ENCODE measurements around the gene GATAD2B. TPM values are rescaled to one million over a fixed set of nuclear protein-coding genes. Genes with fewer than 3 reads are reported as not detected.

The GATAD2B gene
- total RNA-seq, 4 donors from 2014 or later, result 9.7 to 16.6 (median 12.0) TPM

DNA sequence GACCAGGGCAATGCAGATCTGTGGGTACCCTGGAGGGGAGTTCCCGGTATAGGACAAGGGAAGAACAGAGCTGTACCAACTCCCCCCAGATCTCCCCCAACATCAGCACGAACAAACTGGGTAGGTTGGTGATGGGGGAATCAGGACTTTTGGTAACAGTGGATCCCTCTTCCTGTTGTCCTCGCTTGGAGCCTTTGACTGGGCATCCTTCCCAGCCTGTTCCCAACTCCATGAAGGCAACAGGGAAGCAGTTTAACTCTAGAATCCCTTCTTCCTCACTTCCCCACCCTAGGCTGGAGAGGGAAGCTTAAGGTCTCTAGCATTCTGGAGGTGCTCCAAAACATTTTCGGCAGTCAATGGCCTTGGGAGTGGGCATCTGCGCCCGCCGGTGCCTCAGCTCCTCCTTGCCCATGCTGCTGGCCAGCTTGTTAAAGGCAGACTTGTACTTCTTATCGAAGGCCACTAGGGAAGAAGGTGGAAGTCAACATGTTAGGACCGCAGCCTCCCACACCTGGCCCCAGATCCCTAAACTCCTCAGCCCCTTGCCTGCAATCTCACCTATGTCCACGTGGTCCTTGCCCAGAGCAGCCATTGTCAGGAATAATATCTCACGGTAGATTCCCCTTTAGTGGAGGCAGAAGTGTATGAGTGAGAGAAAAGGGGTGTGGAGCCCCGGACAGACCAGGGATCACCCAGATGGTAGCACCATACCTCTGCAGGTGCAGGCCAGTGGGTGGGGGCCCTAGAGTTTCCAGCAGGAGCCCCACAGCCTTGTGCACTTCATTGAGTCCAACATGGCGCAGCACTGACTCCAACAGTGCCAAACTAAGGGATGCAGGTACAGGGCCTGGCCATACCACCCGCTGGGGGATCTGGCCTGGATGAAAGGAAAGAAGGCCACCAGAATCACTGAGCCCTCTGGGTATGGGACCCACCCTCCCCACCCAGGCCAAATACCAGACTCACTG, 7.5 kb upstream of the GATAD2B start:
- Histone ChIP-seq H3K27me3 (no peaks in the 10 kb centered on the region), H3K4me1 (peaks cover 0 to 14% (median 0%) of the 10 kb centered on the region in 3 donors), H3K36me3 (peaks cover 11 to 64% (median 30%) of the 10 kb centered on the region in 3 donors), H3K9me3 (no peaks in the 10 kb centered on the region), H3K4me3 (no peak overlapping the region), H3K27ac (no peak overlapping the region)
- 80 to 87% methylated on average over 10 to 12 of the region's 14 CpGs for WGBS, 2 donors
- intact Hi-C loops (cut with DNase I), result no loop called here
- DNase-seq, result no peak
- TF ChIP-seq POLR2A (IDR thresholded peaks at IDR 0.05), result no peak
- TF ChIP-seq, protein P1, sequence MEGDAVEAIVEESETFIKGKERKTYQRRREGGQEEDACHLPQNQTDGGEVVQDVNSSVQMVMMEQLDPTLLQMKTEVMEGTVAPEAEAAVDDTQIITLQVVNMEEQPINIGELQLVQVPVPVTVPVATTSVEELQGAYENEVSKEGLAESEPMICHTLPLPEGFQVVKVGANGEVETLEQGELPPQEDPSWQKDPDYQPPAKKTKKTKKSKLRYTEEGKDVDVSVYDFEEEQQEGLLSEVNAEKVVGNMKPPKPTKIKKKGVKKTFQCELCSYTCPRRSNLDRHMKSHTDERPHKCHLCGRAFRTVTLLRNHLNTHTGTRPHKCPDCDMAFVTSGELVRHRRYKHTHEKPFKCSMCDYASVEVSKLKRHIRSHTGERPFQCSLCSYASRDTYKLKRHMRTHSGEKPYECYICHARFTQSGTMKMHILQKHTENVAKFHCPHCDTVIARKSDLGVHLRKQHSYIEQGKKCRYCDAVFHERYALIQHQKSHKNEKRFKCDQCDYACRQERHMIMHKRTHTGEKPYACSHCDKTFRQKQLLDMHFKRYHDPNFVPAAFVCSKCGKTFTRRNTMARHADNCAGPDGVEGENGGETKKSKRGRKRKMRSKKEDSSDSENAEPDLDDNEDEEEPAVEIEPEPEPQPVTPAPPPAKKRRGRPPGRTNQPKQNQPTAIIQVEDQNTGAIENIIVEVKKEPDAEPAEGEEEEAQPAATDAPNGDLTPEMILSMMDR (IDR thresholded peaks at IDR 0.05), result no peak

DNA sequence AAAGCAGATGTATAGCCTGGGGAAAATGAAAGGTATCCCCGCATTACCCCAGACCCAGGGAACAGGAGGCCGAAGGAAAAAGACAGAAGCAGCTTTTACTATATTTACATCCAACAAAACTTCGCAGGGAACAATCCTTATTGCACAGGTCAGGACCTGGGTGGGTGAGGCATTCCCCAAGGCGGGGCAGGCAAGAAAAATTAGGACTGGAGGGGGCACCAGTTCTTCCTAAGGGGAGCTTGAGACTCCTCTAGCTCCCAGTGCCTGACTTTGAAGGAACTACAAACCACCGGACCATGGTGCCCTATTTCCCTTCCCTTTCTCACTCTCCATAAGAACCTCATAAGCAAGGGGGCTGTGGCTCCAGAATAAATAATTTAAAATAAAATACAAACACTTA, 6.7 kb upstream of the GATAD2B start:
- H3K27ac ChIP-seq, result peak overlapping the region in 2 of 4 donors; percentile 7 to 33
- 86 to 93% methylated on average over 5 of the region's 5 CpGs for WGBS, 2 donors
- intact Hi-C loops (cut with DNase I), result no loop called here
- peaks cover 0 to 16% (median 0%) of the 10 kb centered on the region in 3 donors for H3K4me1 ChIP-seq
- no peak overlapping the region for H3K4me3 ChIP-seq
- H3K36me3 ChIP-seq, result peaks cover 11 to 56% (median 28%) of the 10 kb centered on the region in 3 donors
- TF ChIP-seq, protein P1 (IDR thresholded peaks at IDR 0.05), result no peak
- TF ChIP-seq POLR2A (IDR thresholded peaks at IDR 0.05), result no peak
- no peak for DNase-seq
- H3K9me3 ChIP-seq, result no peaks in the 10 kb centered on the region
- no peaks in the 10 kb centered on the region for H3K27me3 ChIP-seq

DNA sequence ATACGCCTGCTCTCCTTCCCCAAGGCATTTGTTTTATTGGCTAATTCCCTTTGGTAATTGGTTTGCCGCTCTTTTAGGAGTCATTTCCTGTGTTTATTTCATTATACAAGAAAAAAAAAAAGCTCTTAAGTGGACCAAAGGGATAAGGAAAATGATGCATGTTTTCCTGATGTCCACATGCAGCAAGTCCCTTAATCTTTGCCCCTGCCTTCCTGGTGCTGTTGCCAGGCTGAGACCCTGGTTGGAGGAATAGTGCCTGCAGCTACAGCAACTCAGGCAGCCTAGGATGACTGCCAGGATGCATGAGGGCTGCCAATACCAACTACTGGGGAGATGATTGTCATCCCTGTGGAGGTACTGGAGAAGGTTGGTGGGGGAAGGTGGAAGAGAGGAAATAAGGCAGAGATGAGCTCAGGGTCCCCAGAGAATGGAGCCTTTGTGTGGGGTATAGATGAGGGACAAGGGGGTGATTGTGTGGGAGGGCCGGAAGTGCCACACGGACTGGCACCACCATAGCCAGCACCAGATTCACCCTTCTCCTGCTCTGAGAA, 6.1 kb upstream of the GATAD2B start:
- H3K4me1 ChIP-seq, result peaks cover 3 to 22% (median 5%) of the 10 kb centered on the region in 3 donors
- no peaks in the 10 kb centered on the region for H3K27me3 ChIP-seq
- peaks cover 10 to 50% (median 23%) of the 10 kb centered on the region in 3 donors for H3K36me3 ChIP-seq
- WGBS, 2 donors, result 66 to 68% methylated on average over 4 of the region's 4 CpGs
- TF ChIP-seq, protein P1 (IDR thresholded peaks at IDR 0.05), result no peak
- H3K9me3 ChIP-seq, result no peaks in the 10 kb centered on the region
- no peak for DNase-seq
- intact Hi-C loops (cut with DNase I), result no loop called here
- peak overlapping the region in 2 of 4 donors; percentile 7 to 33 for H3K27ac ChIP-seq
- H3K4me3 ChIP-seq, result no peak overlapping the region

DNA sequence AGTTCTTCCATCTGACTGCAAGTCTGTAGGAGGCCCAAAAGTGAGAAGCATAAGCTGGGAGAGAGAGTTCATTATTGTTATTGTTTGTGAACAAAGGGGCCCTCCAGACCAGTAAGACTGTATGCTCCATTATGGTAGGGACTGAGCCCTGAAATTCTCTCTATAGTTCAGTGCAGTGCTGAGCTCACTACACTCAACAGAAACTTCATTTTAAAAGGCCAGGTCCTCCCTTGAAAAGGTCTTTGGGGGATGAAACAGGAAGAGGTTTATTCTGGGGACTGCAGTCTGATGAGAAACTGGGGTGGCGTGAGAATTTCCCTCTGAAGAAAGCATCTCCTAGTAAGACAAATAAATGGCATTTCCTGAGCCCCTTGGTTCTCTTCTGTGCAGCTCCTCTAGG, 5.5 kb upstream of the GATAD2B start:
- WGBS, 2 donors, result 60 to 80% methylated on average over 1 of the region's 1 CpG
- no peak for DNase-seq
- Histone ChIP-seq H3K27ac (no peak overlapping the region), H3K4me1 (peaks cover 6 to 27% (median 8%) of the 10 kb centered on the region in 3 donors), H3K36me3 (peaks cover 5 to 44% (median 17%) of the 10 kb centered on the region in 3 donors), H3K27me3 (no peaks in the 10 kb centered on the region), H3K4me3 (no peak overlapping the region), H3K9me3 (no peaks in the 10 kb centered on the region)
- no peak for TF ChIP-seq POLR2A (IDR thresholded peaks at IDR 0.05)
- TF ChIP-seq, protein P1 (IDR thresholded peaks at IDR 0.05), result no peak
- intact Hi-C loops (cut with DNase I), result no loop called here

DNA sequence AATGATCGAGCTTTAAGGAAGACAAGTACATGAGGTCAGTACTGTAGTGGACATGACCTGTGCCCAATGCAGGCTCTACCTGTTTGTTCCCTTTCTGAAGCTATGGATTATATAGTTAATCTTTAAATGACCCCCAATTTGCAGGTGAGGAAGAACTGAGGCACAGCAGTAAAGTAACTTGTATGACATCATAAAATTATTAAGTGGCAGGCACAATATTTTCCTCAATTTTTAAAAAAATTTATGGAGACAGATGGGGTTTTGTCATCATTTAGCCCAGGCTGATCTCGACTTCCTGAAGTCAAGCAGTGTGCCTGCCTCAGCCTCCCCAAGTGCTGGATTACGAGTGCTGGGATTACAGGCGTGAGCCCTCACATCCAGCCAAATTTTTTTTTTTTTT, 3.6 kb upstream of the GATAD2B start:
- Histone ChIP-seq H3K36me3 (peaks cover 0 to 25% (median 5%) of the 10 kb centered on the region in 3 donors), H3K27me3 (no peaks in the 10 kb centered on the region), H3K4me1 (peaks cover 8 to 34% (median 8%) of the 10 kb centered on the region in 3 donors), H3K9me3 (no peaks in the 10 kb centered on the region), H3K27ac (no peak overlapping the region), H3K4me3 (no peak overlapping the region)
- intact Hi-C loops (cut with DNase I), result no loop called here
- DNase-seq, result no peak
- 69 to 87% methylated on average over 4 of the region's 4 CpGs for WGBS, 2 donors
- TF ChIP-seq POLR2A (IDR thresholded peaks at IDR 0.05), result no peak
- TF ChIP-seq, protein P1 (IDR thresholded peaks at IDR 0.05), result no peak

All from esophagus squamous epithelium (tissue), 5 donors.